Prostate gland (tissue), 2 donors: ENCODE measurements around the gene OR51V1. TPM values are rescaled to one million over a fixed set of nuclear protein-coding genes. Genes with fewer than 3 reads are reported as not detected.

ENCODE experiments used
- DNase-seq: peaks from one replicate; pipeline ENCODE4 v3.0.0-alpha.2; 2019; ENCODE audit warnings: low spot score
- H3K27ac ChIP-seq, 2 donors: fragments of 200-600 bp; sonication (generic); 2 replicates each; pipeline ENCODE4 v1.5.1; 2017 to 2019
- H3K27me3 ChIP-seq: fragments of 200-600 bp; sonication (generic); replicated peaks from 2 replicates; pipeline ENCODE4 v1.5.1; 2019; ENCODE audit not compliant: insufficient read depth
- H3K36me3 ChIP-seq, 2 donors: fragments of 200-600 bp; sonication (generic); 1 replicate in 1 of 2; 2 replicates in 1 of 2; pipeline versions ENCODE4 v1.5.1 to v1.8.1; 2017 to 2019
- H3K4me1 ChIP-seq: fragments of 200-600 bp; sonication (generic); replicated peaks from 2 replicates; pipeline ENCODE4 v1.5.1; 2019
- H3K4me3 ChIP-seq, 2 donors: fragments of 200-600 bp; sonication (generic); 2 replicates each; pipeline ENCODE4 v1.5.1; 2017 to 2019
- H3K9me3 ChIP-seq: fragments of 200-600 bp; sonication (generic); 2 replicates; pipeline ENCODE4 v1.5.1; 2017
- POLR2A ChIP-seq: fragments of 450-650 bp; IDR thresholded peaks from one replicate; pipeline ENCODE4 v1.6.1; 2016; ENCODE audit warnings: antibody characterized with exemption, mild to moderate bottlenecking
- POLR2AphosphoS5 ChIP-seq: sonication (generic); formaldehyde crosslinking; IDR thresholded peaks from one replicate; pipeline ENCODE4 v1.6.1; 2017; ENCODE audit warnings: antibody characterized with exemption
- WGBS: methylation state at CpG from one replicate; pipeline ENCODE4 v1.1.5; 2018; 5-methylcytosine and 5-hydroxymethylcytosine counted together
- intact Hi-C: fragments of 100-400 bp; cut with DNase I; formaldehyde crosslinking; loops from one replicate; pipeline ENCODE4 v1.14.2; 2022
- total RNA-seq, 2 donors: library from RNA; depleted of rRNA; stranded (reverse); fragments of >200 nt; gene quantifications; one replicate each; pipeline ENCODE4 v1.1.0, GENCODE V29; 2016
- TF ChIP-seq, protein P1 (sequence below), 4 experiments: fragments of 200-600 bp in 2 of 4; fragments of 450-650 bp in 2 of 4; sonication (generic) in 2 of 4; IDR thresholded peaks; 1 replicate in 3 of 4; 2 replicates in 1 of 4; pipeline ENCODE4 v1.5.1; 2016 to 2019; ENCODE audit warnings: antibody characterized with exemption in 4 of 4, mild to moderate bottlenecking in 2 of 4, moderate library complexity in 2 of 4

OR51V1 gene
- total RNA-seq, 2 donors from 2014 or later, result not detected

GRCh38 chr11:5245155-5245554 is 44.7 kb upstream of the OR51V1 start:
- Histone ChIP-seq H3K9me3 (no peaks in the 10 kb centered on the region), H3K4me1 (no peaks in the 10 kb centered on the region), H3K4me3 (no peak overlapping the region), H3K27ac (no peak overlapping the region), H3K36me3 (no peaks in the 10 kb centered on the region), H3K27me3 (no peaks in the 10 kb centered on the region)
- 83% methylated on average over 2 of the region's 2 CpGs for WGBS
- intact Hi-C loops, result no loop called here
- no peak for DNase-seq
- TF ChIP-seq POLR2A (no peak), POLR2AphosphoS5 (no peak)
- TF ChIP-seq, protein P1, sequence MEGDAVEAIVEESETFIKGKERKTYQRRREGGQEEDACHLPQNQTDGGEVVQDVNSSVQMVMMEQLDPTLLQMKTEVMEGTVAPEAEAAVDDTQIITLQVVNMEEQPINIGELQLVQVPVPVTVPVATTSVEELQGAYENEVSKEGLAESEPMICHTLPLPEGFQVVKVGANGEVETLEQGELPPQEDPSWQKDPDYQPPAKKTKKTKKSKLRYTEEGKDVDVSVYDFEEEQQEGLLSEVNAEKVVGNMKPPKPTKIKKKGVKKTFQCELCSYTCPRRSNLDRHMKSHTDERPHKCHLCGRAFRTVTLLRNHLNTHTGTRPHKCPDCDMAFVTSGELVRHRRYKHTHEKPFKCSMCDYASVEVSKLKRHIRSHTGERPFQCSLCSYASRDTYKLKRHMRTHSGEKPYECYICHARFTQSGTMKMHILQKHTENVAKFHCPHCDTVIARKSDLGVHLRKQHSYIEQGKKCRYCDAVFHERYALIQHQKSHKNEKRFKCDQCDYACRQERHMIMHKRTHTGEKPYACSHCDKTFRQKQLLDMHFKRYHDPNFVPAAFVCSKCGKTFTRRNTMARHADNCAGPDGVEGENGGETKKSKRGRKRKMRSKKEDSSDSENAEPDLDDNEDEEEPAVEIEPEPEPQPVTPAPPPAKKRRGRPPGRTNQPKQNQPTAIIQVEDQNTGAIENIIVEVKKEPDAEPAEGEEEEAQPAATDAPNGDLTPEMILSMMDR (IDR thresholded peaks at IDR 0.05), result no peak

GRCh38 chr11:5243816-5244180 is 43.3 kb upstream of the OR51V1 start:
- no peak overlapping the region for H3K4me3 ChIP-seq
- WGBS, result 90% methylated on average over 4 of the region's 4 CpGs
- intact Hi-C loops, result no loop called here
- no peaks in the 10 kb centered on the region for H3K4me1 ChIP-seq
- TF ChIP-seq, protein P1 (IDR thresholded peaks at IDR 0.05), result no peak
- TF ChIP-seq POLR2A (no peak), POLR2AphosphoS5 (no peak)
- no peaks in the 10 kb centered on the region for H3K27me3 ChIP-seq
- no peak for DNase-seq
- no peaks in the 10 kb centered on the region for H3K9me3 ChIP-seq
- H3K27ac ChIP-seq, result no peak overlapping the region
- H3K36me3 ChIP-seq, result no peaks in the 10 kb centered on the region

- Histone ChIP-seq H3K4me1 (no peaks in the 10 kb centered on the region), H3K27me3 (no peaks in the 10 kb centered on the region), H3K9me3 (no peaks in the 10 kb centered on the region), H3K27ac (no peak overlapping the region), H3K4me3 (no peak overlapping the region), H3K36me3 (no peaks in the 10 kb centered on the region)
- no peak for DNase-seq
- intact Hi-C loops, result no loop called here
- TF ChIP-seq POLR2AphosphoS5 (no peak), POLR2A (no peak)
- TF ChIP-seq, protein P1 (IDR thresholded peaks at IDR 0.05), result no peak
- WGBS, result 71% methylated on average over 7 of the region's 7 CpGs
These were observed 42.7 kb upstream of the OR51V1 start for GRCh38 chr11:5242933-5243815.

GRCh38 chr11:5242208-5242607 is 41.7 kb upstream of the OR51V1 start:
- Histone ChIP-seq H3K4me1 (no peaks in the 10 kb centered on the region), H3K27me3 (no peaks in the 10 kb centered on the region), H3K9me3 (no peaks in the 10 kb centered on the region), H3K4me3 (no peak overlapping the region), H3K36me3 (no peaks in the 10 kb centered on the region), H3K27ac (no peak overlapping the region)
- DNase-seq, result no peak
- 64% methylated on average over 2 of the region's 2 CpGs for WGBS
- intact Hi-C loops, result no loop called here
- no peak for TF ChIP-seq POLR2AphosphoS5
- TF ChIP-seq POLR2A, result no peak
- TF ChIP-seq, protein P1 (IDR thresholded peaks at IDR 0.05), result no peak

- Histone ChIP-seq H3K4me3 (no peak overlapping the region), H3K27me3 (no peaks in the 10 kb centered on the region), H3K27ac (no peak overlapping the region), H3K36me3 (no peaks in the 10 kb centered on the region), H3K4me1 (no peaks in the 10 kb centered on the region), H3K9me3 (no peaks in the 10 kb centered on the region)
- WGBS, result 86% methylated on average over 3 of the region's 3 CpGs
- no peak for DNase-seq
- TF ChIP-seq, protein P1 (IDR thresholded peaks at IDR 0.05), result no peak
- TF ChIP-seq POLR2A (no peak), POLR2AphosphoS5 (no peak)
- intact Hi-C loops, result no loop called here
These were observed 41.0 kb upstream of the OR51V1 start for GRCh38 chr11:5241458-5241857.
